CD1c-positive myeloid dendritic cell (primary cell): ENCODE measurements around the gene GPSM1.

Experiments used
- DNase-seq: peaks from one replicate; pipeline ENCODE4 v3.0.0-alpha.2; 2016; ENCODE audit errors: extremely low spot score

GPSM1 gene

DNA sequence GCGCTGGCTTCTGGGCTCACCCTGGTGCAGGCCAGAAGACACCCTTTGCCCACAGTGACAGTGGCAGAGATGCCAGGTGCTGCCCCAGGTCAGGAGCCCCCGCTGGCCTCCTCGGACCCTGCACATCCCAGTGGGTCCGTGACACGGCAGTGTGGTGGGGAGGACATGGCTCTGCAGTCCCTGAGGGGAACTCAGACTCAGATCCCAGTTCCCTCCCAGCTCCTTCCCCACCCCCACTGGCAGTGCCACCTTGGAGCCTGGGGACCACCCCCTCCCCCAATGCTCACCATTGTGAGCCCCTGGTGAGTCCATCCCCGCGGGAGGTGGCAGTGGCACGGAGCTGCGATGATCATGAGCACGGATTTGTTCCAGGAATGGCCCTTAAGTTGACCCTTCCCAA lies 22.9 kb upstream of the GPSM1 start:
- no peak for DNase-seq

DNA sequence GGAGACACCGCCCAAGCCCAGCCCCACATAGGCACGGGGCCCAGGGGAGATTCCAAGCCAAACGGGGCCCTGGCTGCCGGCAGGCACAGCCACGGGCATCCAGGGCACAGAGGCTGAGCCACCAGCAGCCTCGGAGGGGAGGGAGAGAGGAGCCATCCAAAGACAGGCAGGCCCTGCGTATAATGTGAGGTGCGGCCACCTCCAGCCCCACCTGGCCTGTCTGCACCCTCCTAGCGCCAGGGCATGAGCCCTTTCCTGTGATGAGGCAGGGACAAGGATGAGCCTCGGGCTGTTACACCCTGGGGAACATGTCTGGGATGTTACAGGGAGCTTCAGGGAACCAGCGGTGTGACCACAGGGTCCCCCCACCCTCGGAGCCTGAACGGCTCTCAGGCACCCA lies 22.4 kb upstream of the GPSM1 start:
- DNase-seq, result no peak

- DNase-seq, result no peak
Measured at GRCh38 chr9:136305804-136306203, 21.5 kb upstream of the GPSM1 start.

GRCh38 chr9:136306211-136307208 lies 20.8 kb upstream of the GPSM1 start:
- peak; percentile 26 for DNase-seq

- DNase-seq, result no peak
Measured at GRCh38 chr9:136307215-136307750, 20.1 kb upstream of the GPSM1 start.

DNA sequence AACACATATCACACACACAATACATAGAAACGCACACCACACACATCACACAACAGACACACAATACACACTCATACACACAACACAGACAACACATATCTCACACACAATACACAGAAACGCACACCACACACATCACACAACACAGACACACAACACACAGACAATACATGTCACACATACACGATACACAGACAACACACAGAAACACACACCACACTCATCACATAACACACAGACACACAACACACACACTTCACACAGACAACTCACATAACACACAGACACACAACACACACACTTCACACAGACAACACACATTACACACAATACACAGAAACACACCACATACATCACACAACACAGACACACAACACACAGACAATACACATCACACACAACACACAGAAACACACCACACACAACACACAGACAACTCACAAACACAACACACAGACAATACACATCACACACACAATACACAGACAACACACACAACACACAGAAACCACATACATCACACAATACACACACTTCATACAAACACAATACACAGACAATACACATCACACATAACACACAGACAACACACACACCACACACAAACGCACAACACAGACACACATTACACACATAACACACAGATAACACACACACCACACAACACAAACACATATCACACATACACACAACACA lies 19.2 kb upstream of the GPSM1 start:
- DNase-seq, result no peak

GRCh38 chr9:136308702-136309053 lies 18.7 kb upstream of the GPSM1 start:
- DNase-seq, result no peak

- DNase-seq, result no peak
Measured at GRCh38 chr9:136309101-136309801, 18.1 kb upstream of the GPSM1 start.

GRCh38 chr9:136309806-136310220 lies 17.5 kb upstream of the GPSM1 start:
- DNase-seq, result no peak

- DNase-seq, result no peak
Measured at GRCh38 chr9:136310273-136311030, 16.9 kb upstream of the GPSM1 start.

DNA sequence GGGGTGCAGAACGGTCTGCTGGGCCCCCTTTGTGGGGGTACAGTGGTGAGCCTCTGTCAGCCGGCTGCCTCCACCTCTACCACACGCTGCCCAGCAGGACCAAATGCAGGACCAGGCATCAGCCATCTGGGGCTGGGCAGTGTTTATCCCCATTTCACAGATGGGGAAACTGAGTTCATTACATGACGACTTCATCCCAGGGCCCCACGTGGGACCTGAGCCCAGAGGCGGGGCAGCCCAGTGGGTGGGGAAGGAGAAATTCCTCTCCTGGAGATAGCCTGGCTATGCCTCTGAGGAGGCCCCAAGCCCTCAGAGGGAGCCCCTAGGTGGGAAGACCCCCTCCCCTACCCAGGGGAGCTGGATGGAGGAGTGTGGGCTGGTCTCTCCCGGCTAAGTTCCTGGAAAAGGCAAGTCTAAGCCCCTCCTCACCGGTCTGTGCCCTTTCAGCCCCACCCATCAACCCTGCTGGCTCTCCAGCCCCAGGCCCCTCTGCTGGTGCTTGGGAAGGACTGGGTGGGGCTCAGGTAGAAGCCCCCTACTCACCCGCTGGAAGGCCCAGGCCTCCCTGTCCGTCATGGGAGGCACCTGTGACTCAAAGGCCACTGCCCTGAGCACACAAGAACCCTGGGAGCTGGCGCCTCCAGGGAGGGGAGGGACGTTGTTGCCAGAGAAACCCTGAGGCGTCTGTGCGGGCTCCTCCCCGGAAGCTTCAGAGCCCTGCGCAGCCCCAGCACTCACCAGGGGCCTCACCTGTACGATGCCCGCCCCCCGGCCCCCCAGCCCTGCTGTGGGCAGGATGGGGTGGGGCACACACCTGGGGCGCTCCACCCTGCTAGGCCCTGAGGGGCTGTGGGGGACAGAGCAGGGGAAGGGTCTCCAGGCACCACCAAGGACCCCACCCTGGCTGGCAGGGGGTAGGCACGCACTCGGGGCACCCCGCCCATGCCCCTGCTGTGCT lies 16.0 kb upstream of the GPSM1 start:
- no peak for DNase-seq

DNA sequence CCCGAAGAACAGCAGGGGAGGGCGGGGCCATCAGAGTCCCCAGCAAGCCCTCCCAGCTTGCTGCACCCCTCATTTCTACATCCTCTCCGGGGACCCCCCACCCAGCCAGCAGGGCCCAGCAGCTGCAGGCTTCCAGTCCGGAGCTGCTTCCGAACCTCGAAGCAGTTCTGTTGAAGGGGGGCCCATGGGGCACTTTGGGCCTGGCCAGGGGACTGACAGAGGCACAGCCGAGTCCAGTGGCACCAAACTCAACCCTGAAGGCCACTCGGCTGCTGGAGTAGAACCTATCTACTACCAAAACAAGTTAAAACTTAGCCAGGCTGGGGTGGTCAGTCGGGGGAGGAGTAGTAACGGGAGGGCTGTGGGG lies 15.3 kb upstream of the GPSM1 start:
- DNase-seq, result no peak

DNA sequence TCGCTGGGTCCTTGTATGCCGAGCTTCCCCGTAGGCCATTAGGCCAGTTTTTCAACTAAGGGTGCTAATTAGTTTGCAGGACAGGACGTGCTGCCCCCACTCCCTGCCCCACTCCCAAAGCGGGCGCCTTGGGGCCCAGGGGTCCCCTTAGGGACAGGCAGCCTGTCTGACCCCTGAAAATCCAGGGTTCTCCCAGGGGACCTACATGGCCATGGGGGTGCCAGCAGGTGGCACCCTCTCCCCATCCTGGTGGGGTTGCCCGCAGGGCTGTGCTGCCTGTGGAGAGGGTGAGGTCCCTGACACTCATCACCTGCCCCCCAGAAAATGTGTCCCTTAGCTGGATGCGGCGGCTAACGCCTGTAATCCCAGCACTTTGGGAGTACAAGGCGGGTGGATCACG lies 14.9 kb upstream of the GPSM1 start:
- DNase-seq, result peak; percentile 56

GRCh38 chr9:136313111-136314055 lies 14.0 kb upstream of the GPSM1 start:
- DNase-seq, result no peak

GRCh38 chr9:136314056-136314416 lies 13.3 kb upstream of the GPSM1 start:
- DNase-seq, result no peak

GRCh38 chr9:136314944-136315343 lies 12.4 kb upstream of the GPSM1 start:
- DNase-seq, result no peak

DNA sequence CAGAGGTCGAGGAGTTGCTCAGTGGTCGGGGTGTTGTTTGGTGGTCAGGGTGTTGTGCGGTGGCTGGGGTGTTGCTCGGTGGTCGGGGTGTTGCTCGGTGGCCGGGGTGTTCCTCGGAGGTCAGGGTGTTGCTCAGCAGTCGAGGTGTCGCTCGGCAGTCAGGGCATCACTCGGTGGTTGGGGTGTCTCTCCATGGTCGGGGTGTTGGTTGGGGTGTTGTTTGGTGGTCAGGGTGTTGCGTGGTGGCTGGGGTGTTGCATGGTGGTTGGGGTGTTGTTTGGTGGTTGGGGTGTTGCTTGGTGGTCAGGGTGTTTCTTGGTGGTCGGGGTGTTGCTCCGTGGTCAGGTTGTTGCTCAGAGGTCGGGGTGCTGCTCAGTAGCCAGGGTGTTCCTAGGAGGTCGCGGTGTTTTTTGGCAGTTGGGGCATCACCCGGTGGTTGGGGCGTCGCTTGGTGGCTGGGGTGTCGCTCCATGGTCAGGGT lies 11.0 kb upstream of the GPSM1 start:
- no peak for DNase-seq

DNA sequence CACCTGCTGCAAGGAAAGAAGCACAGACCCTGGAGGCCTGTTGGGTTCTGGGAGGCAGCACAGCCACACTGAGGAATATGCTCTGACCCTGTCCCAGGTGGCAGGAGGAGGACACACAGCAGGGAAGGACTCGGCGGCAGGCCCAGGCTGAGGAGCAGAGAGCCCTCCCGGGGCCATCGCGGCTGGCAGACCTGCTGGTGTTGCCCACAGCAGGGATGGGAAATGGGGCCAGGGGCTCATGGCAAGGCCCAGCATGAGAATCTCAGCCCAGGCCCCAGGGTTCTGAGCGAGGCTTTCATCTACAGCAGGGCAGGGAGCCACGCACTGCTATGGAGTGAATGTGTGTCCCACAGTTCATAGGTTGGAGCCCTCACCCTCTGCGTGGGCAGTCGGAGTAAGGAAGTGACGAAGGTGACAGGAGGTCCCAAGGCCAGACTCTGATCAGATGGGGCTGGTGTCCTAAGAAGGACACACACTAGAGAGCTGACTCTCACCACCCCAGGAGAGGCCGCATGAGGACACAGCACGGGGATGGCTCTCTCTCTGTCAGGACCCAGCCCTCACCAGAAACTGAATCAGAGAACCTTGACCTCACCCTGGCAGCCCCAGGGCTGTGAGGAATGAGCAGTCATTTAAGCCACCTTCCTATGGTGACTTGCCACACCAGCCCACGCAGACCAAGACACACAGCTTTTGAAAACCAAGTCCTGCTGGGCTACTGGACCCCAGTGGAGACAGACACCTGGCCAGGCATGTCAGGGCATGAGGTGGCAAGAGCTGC lies 10.3 kb upstream of the GPSM1 start:
- no peak for DNase-seq
